Activated naive CD4-positive, alpha-beta T cell (primary cell): Measurements from ENCODE around the gene NOC2L.
"Not testable (repeated sequence)": the region's sequence is repeated elsewhere in the genome, so short reads cannot be mapped to it uniquely, and the experiment has no call there.

Experiments used
- DNase-seq, 4 experiments: peaks; one replicate each; lab custom pipeline; 2025; lab: John Stamatoyannopoulos, UW

NOC2L gene

DNA sequence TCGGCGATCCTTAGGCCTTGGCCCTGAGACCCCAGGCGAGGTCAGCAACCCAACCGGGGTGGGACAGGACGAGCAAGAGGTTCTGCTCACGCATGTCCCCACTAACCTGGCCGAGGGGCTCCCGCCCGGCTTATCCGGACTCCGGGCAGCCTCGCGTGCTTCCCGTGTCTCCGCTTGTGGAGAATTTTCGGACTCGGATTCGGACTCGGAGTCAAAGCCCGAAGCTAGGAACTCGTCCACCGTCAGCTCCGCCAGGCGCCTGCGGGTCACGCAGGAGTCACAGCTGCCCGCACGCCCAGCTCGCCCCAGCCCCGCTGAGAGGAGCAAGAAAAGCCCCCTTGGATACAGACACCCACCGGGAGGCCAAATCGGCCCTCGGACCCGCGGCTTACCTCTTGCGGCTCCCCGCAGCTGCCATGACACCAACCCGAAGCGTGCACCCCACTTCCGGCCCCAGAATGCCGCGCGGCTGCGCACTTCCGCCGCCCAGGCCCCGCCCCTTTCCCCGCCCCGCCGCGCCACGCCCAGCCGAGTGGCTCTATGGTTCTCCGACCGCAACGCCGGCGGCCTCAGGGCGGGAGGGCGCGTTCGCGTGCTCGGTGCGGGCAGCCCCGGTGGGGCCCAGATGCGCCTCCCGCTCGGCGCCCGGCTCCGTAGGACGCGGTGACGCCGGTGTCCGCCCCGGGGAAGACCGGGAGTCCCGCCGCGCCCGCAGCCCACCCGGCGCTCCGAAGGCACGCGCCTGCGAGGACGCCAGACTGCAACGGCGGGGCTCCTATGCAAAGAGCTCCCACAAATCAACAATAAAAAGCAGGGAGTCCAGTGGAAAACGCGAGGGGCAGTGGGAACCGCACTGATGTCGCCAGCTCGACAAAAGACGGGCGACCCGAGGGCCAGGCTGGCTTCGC lies at the start of gene NOC2L:
NOC2L (minus strand) TSS at position 434 of the 908 bp plus-strand sequence; CDS start at position 418, 16 bp downstream.
- peak; percentile 96 to 97 (median 96) for DNase-seq

DNA sequence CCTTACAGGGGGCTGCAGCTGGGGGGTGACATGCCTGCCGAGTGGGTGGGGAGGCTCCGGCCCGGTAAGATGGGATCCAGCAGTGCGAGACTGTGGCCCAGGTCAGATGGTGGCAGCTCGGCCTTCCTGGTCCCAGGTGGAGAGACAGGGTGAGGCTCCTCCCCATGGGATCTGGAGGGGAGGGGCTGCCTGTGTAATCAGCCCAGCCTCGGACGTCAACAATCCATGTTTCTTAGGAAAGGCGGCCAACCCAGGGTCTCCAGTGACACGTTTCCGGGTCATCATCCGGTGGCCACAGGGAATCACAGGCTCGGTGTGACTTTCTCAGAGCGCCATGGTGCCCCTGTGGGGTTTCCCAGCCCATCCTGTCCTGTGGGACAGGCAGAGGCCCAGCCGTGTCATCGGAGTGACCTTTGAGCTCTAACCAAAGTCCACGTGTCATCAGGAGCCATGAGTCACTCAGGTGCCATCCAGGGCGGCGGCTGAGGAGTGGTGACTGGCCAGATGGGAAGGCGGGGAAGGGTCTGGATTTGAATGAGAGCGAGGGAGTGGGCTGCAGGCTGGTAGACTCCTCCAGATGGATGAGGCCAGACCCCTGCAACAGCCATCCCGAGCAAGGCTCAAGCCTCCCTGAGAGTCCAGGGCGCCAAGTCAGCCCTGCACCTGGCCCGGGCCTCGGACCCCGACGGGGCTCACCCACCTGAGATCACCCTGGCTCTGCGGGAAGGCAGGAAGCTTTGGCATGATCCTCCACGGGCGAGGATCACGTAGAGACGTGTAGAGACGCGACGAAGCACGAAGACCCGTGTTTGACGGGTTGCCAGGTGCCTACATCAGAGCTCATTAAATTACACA lies 47.5 kb upstream of the NOC2L start:
- DNase-seq = no peak

DNA sequence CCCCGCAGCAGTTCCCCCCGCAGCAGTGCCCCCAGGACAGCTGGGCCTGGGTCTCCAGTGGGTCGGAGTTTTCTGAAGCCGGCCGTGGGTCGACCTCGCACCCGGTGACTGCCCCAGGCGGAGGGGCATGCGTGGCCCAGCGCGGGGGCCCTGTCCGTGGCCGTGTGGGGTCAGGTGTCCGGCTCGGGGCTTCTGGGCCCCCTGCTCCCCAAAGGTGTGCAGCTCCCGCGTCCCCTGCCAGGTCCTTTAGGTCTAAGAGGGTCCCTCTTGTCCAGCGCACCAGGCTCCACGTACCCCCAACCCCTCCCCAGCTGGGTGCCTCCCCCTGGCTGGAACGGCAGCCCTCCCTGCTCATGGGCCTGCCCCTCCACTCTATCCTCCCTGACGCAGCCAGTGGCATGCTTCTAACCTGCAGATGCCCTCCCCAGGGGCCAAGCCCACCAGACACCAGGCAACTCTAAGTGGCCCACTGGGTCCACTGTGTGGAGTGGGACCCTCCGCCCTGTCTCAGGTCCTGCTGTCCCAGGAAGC lies 46.8 kb upstream of the NOC2L start:
- no peak for DNase-seq

- no peak for DNase-seq
Observed at GRCh38 chr1:1004780-1005697, 46.0 kb upstream of the NOC2L start.

- no peak for DNase-seq
Observed at GRCh38 chr1:1004420-1004779, 45.3 kb upstream of the NOC2L start.

DNA sequence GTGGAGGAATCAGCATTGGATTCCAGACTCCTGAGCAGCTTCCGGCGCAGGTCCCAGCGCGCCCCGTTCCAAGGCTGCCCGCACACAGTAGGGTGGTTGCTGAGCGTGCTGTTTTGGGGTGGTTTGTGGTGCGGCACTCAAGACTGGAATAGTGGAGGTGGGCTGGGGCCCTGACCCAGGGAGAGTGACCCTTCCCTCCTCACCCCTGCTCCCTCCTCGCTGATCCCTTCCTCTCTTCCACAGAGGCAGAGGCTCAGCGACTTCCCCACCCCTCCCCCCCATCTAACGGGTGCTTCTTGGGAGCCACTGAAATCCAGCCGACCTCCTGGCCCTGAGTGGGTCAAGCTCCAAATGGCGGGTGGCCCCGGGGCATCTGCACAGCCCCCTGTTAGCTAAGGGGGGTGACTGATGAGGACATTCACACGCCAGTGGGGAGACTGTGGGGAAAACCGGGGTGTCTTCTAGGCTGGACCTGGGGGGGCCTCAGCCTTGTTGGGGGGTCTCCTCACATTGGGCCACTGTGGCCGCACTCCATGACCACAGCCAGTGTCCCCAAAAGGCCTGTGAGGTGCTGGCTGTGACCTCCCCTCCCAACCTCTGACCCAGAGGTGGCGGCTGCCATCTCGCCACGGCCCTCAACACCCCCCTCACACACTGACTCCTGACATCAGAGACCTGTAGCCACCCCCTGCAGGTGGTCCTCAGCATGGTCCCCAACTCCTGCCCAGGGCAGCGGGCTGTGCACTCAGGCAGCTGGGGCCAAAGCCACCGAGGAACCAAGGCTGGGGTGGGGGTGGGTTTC lies 44.8 kb upstream of the NOC2L start:
- no peak for DNase-seq

DNA sequence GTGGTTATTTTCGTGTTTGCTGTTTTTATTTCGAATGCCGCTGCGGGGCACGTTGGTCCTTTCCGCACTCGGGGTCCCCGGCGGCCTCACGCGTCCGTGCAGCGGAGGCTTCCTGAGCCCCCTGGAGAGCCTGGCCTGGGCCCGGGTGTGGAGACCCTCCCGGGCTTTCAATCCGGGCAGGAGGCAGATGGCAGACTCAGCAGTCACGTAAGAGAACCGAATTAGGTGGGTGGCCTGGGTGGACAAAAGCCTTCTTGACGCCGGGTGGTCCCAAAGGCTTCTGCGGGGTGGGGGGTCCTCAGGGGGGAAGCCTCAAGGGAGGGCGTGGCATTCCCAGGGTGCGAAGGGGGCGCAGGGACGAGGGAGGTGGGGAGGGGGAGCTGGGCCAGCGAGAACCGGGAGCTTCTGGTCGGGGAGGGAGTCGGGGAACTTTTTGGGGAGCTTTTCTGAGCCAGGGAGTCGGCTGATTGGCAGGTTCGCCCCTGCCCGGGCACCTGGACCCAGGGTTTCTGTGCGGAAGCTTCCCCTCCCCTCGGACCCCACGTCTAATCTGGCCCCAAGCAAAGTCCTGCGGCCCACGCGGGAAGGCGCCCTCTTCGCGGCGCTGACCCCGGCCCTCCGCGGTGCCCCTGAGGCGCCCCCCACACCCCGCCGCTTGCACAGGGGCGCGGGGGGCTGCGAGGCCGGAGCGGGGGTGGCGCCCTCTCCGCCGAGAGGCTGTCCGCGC lies 42.2 kb upstream of the NOC2L start:
- DNase-seq = no peak

GRCh38 chr1:1000357-1001056 lies 41.5 kb upstream of the NOC2L start:
- DNase-seq = peak; percentile 48 to 65 (median 56)

- peak in 2 of 4 experiments; percentile 31 to 51 for DNase-seq
Observed at GRCh38 chr1:999725-1000356, 40.8 kb upstream of the NOC2L start, which contains the start of gene HES4. HES4 (minus strand) TSS chr1:1000097; CDS start chr1:999973, 124 bp downstream.

GRCh38 chr1:998995-999724 lies 40.1 kb upstream of the NOC2L start:
- DNase-seq = no peak

- DNase-seq = no peak
Observed at GRCh38 chr1:998745-998994, 39.6 kb upstream of the NOC2L start.

- no peak for DNase-seq
Observed at GRCh38 chr1:997993-998744, 39.1 kb upstream of the NOC2L start.

DNA sequence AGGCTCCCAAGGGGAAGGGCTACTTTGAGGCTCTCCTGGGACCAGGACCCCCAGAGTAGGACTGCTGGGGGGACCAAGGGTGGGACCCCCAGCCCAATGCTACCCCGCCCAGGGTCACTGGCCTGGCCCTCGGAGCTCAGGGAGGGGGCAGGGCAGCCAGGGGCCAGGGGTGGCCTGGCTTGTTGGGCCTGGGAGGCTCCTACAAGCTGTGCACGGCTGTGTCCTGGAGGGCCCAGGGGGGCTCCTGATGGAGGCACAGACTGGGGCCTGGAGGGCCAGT lies 38.6 kb upstream of the NOC2L start:
- DNase-seq = no peak

DNA sequence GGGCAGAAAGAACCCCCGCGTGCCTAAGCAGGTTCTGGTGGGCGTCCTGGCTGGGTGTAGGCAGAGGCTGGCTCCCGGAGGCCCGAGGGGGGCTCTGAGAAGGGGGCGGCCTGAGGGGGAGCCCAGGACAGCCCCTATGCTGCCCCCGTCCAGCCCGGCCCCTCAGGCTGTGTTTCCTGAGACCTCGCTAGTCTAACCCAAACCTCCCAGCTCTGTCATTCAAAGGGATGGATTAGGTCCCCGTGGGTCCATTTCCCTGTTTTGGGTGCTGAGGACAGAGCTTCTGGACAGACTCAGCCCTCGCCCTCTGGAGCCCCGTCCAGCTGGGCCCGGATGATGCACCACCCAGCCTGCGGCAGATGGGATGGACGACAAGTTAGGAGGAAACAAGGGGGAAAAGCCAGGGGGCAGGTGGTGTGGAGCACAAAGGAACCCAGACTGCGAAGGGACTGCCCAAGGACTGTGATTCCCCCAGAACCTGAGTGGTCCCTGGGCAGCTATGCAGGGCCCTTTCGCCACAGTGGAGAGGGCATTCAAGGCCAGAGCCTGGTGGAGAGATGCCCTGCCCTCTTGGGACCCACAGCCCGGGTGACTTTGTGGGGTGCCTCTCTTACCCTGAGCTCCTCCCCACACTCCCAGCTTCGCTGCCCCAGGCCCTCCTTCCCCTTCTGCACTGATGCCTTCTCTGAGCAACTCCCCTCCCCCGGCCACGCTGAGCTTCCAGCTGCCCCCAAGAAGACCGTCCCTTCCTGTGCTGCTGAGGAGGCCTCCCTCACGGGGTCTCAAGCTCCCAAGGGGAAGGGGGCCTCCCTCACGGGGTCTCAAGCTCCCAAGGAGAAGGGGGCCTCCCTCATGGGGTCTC lies 38.0 kb upstream of the NOC2L start:
- no peak for DNase-seq

- DNase-seq = no peak
Observed at GRCh38 chr1:995665-996633, 36.9 kb upstream of the NOC2L start.

DNA sequence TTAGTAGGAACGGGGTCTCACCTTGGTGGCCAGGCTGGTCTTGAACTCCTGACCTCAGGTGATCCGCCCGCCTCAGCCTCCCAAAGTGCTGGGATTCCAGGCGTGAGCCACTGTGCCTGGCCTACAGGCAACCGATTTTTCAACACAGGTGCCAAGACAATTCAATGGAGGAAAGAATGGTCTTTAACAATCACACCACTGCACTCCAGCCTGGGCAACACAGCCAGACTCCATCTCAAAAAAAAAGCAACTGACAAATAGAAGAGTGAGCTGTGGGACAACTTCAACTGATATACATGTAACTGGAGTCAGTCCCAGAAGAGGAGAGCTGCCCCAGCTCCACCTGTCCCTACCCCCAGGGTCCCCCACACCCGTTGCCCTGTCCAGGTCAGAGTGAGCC lies 35.5 kb upstream of the NOC2L start:
- not testable (repeated sequence) for DNase-seq
